ENCODE measurements around the gene FBXO38.
"Not testable (repeated sequence)": the region's sequence is repeated elsewhere in the genome, so short reads cannot be mapped to it uniquely, and the experiment has no call there.

Gene FBXO38

GRCh38 chr5:148428848-148429247 is 45.1 kb downstream of the FBXO38 start:
- no peak for DNase-seq

GRCh38 chr5:148433826-148434225 is 50.1 kb downstream of the FBXO38 start:
- no peak for DNase-seq

DNA sequence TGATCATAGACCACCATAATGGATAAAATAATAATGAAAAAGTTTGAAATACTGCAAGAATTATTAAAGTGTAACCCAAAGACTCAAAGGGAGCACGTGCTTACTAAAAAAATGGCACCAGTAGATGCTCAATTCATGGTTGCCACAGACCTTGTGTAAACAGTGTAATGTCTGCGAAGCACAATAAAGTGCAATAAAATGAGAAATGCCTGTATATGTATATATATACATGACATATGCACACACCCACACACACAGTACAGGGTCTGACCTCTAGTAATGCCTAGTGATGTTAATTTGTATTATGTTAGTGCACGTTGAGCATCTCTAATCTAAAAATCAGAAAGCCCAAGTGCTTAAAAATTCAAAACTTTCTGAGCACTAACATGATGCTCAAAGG is 52.3 kb downstream of the FBXO38 start:
- DNase-seq, result no peak

DNA sequence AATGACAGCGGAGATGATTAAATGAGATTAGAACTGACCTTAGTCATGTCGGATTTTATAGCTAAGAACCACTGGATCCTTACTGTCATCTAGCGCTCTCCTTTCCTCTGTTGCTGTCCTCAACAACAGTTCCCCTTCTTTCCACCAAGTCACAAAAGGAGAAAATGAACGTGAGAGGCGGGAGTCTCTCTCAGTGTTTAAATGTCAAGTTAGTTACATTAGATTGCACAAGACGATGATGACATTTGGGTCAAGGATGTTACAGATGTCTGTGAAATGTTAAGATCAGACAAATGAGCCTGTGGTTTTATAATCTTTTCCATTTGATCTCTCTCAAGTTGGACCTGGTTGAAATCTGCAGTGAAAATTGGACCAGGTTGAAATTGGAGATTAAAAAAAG is 53.5 kb downstream of the FBXO38 start:
- no peak for DNase-seq

- no peak for DNase-seq
These were observed 55.2 kb downstream of the FBXO38 start for GRCh38 chr5:148438933-148439332.

DNA sequence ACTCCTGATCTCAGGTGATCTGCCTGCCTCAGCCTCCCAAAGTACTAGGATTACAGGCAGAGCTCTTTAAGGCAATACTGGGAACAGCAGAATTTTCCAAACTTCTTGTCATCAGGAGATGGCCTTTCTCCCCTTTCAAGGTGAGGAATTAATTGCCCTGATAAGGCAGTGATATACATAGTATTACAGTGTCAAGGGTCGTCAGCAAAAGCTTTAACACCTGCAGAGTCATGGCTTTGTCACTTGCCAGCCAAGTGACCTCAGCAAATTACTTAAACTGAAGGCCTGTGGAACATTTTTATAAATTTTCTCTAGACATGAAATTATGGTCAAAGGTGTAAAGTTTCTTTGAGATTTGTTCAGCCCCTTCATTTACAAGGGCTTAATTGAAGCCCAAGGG is 59.5 kb downstream of the FBXO38 start:
- no peak for DNase-seq

GRCh38 chr5:148443998-148444397 is 60.2 kb downstream of the FBXO38 start:
- peak; percentile 28 for DNase-seq

GRCh38 chr5:148445578-148445977 is 61.8 kb downstream of the FBXO38 start:
- DNase-seq, result no peak

- DNase-seq, result no peak
These were observed 62.9 kb downstream of the FBXO38 start for GRCh38 chr5:148446611-148447010.

DNA sequence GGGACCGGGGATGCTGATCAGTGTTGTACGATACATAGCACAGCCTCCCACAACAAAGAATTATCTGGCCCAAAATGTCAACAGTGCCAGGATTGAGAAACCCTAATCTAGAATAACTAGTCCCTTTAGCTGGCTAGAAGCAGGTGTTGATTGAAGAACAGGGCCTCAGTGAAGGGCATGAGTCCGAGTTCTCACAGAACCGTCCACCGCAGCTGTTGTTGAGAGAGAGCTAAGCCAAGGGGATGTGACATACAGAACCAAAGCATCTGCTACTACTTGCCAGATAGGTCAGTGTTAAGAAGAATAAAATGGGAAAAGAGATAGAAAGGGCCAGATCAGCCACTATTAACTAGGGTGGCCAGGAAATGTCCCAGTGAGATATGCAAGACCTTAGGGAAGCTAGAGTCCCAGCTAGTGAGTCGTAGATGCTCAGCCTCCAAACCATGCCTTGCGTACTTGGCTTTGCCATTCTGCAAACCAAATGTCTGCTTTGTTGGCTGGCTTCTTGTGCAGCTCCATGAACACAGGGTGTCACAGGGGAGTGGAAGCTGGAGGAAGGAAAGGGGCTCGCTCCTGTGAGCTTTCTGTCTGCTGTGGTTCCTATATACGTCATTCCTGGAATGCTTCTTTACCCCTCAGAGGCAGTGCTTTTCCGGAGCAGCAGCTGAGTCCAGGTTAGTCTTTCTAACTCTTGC is 68.9 kb downstream of the FBXO38 start:
- DNase-seq, result no peak

- DNase-seq, result no peak
These were observed 70.8 kb downstream of the FBXO38 start for GRCh38 chr5:148454576-148454975.

- DNase-seq, result no peak
These were observed 71.4 kb downstream of the FBXO38 start for GRCh38 chr5:148455185-148455584.

DNA sequence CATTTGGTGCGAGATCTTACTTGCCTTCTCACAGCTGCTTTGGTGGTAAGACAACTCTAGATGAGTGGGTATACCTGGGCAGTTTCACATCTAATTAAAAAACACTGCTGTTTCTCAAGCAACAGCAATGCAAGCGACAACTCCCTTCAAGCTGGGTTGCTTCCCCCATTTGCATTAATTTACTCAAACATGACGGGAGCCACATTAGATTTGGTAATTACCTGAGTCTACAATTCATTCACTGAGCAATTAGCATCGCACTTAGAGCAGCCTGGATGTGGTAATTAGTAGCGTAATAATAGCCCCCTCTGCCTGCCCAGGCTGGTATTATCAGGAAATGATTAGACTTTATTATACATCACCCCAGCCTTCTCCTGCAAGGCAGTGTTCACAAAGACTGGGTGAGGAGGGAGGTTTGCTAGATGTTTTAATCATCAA is 73.4 kb downstream of the FBXO38 start:
- peak; percentile 69 for DNase-seq

- DNase-seq, result no peak
These were observed 74.5 kb downstream of the FBXO38 start for GRCh38 chr5:148458036-148458888.

- DNase-seq, result no peak
These were observed 75.9 kb downstream of the FBXO38 start for GRCh38 chr5:148459669-148460068.

DNA sequence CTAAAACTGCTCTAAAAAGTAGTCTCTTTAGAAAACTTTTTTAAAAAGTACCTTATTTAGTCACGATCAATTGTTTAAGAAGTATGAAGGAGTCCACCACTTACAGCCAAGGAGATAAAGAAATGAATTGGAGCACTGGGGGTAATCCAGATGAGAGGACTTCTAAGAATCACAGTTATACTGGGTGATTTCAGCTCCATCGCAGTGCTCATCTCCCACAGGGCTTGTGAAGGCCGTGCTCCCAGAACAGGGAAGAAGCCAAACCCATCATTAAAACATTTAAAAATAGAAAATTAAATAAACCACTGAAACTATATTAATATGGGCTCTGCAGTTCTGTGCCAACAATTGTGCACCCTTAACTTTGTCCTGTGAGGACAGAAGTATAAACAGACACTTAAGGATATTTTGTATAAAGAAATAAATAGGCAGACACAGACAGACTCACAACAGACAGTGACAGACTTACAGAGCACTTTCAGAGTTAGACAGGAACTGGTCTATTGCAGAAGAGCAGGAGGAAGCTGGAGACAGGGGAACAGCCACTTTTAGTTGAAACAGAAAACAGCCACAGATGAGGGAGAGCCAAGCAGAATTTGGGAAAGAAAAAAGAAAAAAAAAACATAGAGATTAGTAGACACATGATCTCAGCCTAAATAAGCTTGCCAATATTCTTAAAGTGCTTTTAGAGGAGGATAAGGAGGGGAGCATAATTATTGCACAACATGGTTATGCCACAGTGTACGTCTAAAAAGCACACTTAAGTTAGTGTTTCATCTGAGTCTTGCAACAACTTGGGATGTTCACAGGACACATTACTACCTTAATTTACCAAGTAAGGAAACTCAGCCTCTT is 81.8 kb downstream of the FBXO38 start:
- DNase-seq, result no peak

- DNase-seq, result no peak
These were observed 82.5 kb downstream of the FBXO38 start for GRCh38 chr5:148466236-148466580.

- no peak for DNase-seq
These were observed 84.2 kb downstream of the FBXO38 start for GRCh38 chr5:148467958-148468357.

- not testable (repeated sequence) for DNase-seq
These were observed 85.0 kb downstream of the FBXO38 start for GRCh38 chr5:148468746-148469145.

GRCh38 chr5:148469501-148469935 is 85.8 kb downstream of the FBXO38 start:
- no peak for DNase-seq

DNA sequence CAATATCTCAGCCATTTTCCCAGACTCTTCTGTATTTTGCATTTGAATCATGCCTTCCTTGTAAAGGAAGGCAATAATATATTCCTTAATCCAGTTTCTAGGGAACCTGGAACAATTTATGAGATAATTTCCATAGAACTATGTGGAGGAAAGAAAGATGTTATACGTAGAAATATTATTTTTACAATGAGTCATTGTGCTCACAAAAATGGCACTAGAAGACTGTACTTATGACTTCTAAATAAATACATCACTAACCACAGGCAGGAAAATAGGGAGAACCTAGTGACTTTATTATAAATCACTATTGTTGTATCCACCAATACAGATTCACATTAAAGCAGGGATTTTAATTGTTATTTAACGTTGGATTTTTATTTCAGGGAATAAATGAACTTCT is 87.6 kb downstream of the FBXO38 start:
- DNase-seq, result no peak

GRCh38 chr5:148474025-148474511 is 90.3 kb downstream of the FBXO38 start:
- no peak for DNase-seq

GRCh38 chr5:148476302-148476701 is 92.5 kb downstream of the FBXO38 start:
- no peak for DNase-seq
